ENCODE results near the gene WDR46.
"Not testable (repeated sequence)": the region's sequence is repeated elsewhere in the genome, so short reads cannot be mapped to it uniquely, and the experiment has no call there.

The WDR46 gene

GRCh38 chr6:33271117-33271467, 17.9 kb downstream of the WDR46 start:
- DNase-seq (ENCODE audit: low read depth, low spot score): no peak

- DNase-seq (ENCODE audit: low read depth, low spot score): no peak
These were observed 25.0 kb downstream of the WDR46 start for GRCh38 chr6:33264015-33264414.

- not testable (repeated sequence) for DNase-seq (ENCODE audit: low read depth, low spot score)
These were observed 26.5 kb downstream of the WDR46 start for GRCh38 chr6:33262490-33262889.

GRCh38 chr6:33259032-33259431, 30.0 kb downstream of the WDR46 start:
- DNase-seq (ENCODE audit: low read depth, low spot score): no peak

- DNase-seq (ENCODE audit: low read depth, low spot score): no peak
These were observed 34.4 kb downstream of the WDR46 start for GRCh38 chr6:33254591-33254990.

GRCh38 chr6:33252759-33253158, 36.3 kb downstream of the WDR46 start:
- no peak for DNase-seq (ENCODE audit: low read depth, low spot score)

- DNase-seq (ENCODE audit: low read depth, low spot score): no peak
These were observed 37.5 kb downstream of the WDR46 start for GRCh38 chr6:33251395-33252012.

- no peak for DNase-seq (ENCODE audit: low read depth, low spot score)
These were observed 38.3 kb downstream of the WDR46 start for GRCh38 chr6:33250731-33251130.

GRCh38 chr6:33249732-33250630, 39.1 kb downstream of the WDR46 start:
- DNase-seq (ENCODE audit: low read depth, low spot score): no peak

- peak; percentile 97 for DNase-seq (ENCODE audit: low read depth, low spot score)
These were observed 39.9 kb downstream of the WDR46 start for GRCh38 chr6:33248932-33249731.

- no peak for DNase-seq (ENCODE audit: low read depth, low spot score)
These were observed 40.5 kb downstream of the WDR46 start for GRCh38 chr6:33248643-33248931.

- DNase-seq (ENCODE audit: low read depth, low spot score): peak; percentile 70
These were observed 40.9 kb downstream of the WDR46 start for GRCh38 chr6:33247977-33248642.

- DNase-seq (ENCODE audit: low read depth, low spot score): no peak
These were observed 45.6 kb downstream of the WDR46 start for GRCh38 chr6:33243476-33243875.

GRCh38 chr6:33241968-33242367, 47.1 kb downstream of the WDR46 start:
- no peak for DNase-seq (ENCODE audit: low read depth, low spot score)

- DNase-seq (ENCODE audit: low read depth, low spot score): no peak
These were observed 51.3 kb downstream of the WDR46 start for GRCh38 chr6:33237741-33238140.

GRCh38 chr6:33236852-33237251, 52.2 kb downstream of the WDR46 start:
- no peak for DNase-seq (ENCODE audit: low read depth, low spot score)

- DNase-seq (ENCODE audit: low read depth, low spot score): no peak
These were observed 52.7 kb downstream of the WDR46 start for GRCh38 chr6:33236328-33236727.

GRCh38 chr6:33235221-33235634, 53.8 kb downstream of the WDR46 start:
- DNase-seq (ENCODE audit: low read depth, low spot score): no peak
